GM23338 (cell line): Measurements from ENCODE around the gene IZUMO2. TPM values are rescaled to one million over a fixed set of nuclear protein-coding genes. Genes with fewer than 3 reads are reported as not detected.

Experiments used
- ATAC-seq: fragments of 200-7000 bp; cut with Tn5 transposase; 3 replicates; pipeline ENCODE4 v1.9.1; 2020
- DNase-seq: peaks from one replicate; pipeline ENCODE4 v3.0.0-alpha.2; 2015; ENCODE audit warnings: low spot score
- H2AFZ ChIP-seq: fragments of 200-600 bp; sonication (generic); 2 replicates; pipeline ENCODE4 v1.8.0; 2016; ENCODE audit warnings: antibody characterized with exemption, mild to moderate bottlenecking, moderate library complexity
- H3F3A ChIP-seq: fragments of 200-600 bp; sonication (generic); replicated peaks from 2 replicates; pipeline ENCODE4 v1.8.0; 2017; ENCODE audit warnings: antibody characterized with exemption, mixed run types, low read depth
- H3K27ac ChIP-seq: fragments of 200-600 bp; sonication (generic); 2 replicates; pipeline ENCODE4 v1.6.1; 2016; ENCODE audit warnings: low read depth
- H3K27me3 ChIP-seq: fragments of 200-600 bp; sonication (generic); 2 replicates; pipeline ENCODE4 v1.8.0; 2016; ENCODE audit warnings: mild to moderate bottlenecking, mixed run types, moderate library complexity; ENCODE audit not compliant: insufficient read depth
- H3K36me3 ChIP-seq: fragments of 200-600 bp; sonication (generic); 2 replicates; pipeline ENCODE4 v1.8.0; 2016; ENCODE audit warnings: mild to moderate bottlenecking; ENCODE audit not compliant: insufficient read depth
- H3K4me1 ChIP-seq: fragments of 200-600 bp; sonication (generic); 2 replicates; pipeline ENCODE4 v1.8.0; 2016; ENCODE audit warnings: mild to moderate bottlenecking, moderate library complexity; ENCODE audit not compliant: insufficient read depth
- H3K4me2 ChIP-seq: fragments of 200-600 bp; sonication (generic); 2 replicates; pipeline ENCODE4 v1.7.1; 2017; ENCODE audit warnings: mixed run types
- H3K4me3 ChIP-seq: fragments of 200-600 bp; sonication (generic); 2 replicates; pipeline ENCODE4 v1.6.1; 2016; ENCODE audit warnings: mixed run types
- H3K79me2 ChIP-seq: fragments of 200-600 bp; sonication (generic); replicated peaks from 2 replicates; pipeline ENCODE4 v1.8.0; 2017; ENCODE audit warnings: mild to moderate bottlenecking; ENCODE audit not compliant: insufficient read depth
- H3K9me2 ChIP-seq: fragments of 200-600 bp; sonication (generic); 2 replicates; pipeline ENCODE4 v1.8.0; 2017; ENCODE audit not compliant: insufficient read depth
- H4K20me1 ChIP-seq: fragments of 200-600 bp; sonication (generic); replicated peaks from 2 replicates; pipeline ENCODE4 v1.8.0; 2017; ENCODE audit warnings: mild to moderate bottlenecking; ENCODE audit not compliant: insufficient read depth
- H3K27ac Mint-ChIP-seq: 2 replicates; pipeline ENCODE4 v1.8.0; 2020; ENCODE audit warnings: inconsistent platforms, mild to moderate bottlenecking, moderate library complexity, mixed read lengths
- H3K27me3 Mint-ChIP-seq: 3 replicates; pipeline ENCODE4 v1.8.0; 2022; ENCODE audit warnings: low read depth, mild to moderate bottlenecking, moderate library complexity, mixed read lengths, inconsistent platforms; ENCODE audit not compliant: insufficient read depth, poor library complexity
- H3K36me3 Mint-ChIP-seq: 3 replicates; pipeline ENCODE4 v1.8.0; 2021; ENCODE audit warnings: low read depth, mild to moderate bottlenecking, inconsistent platforms, moderate library complexity, mixed read lengths
- H3K4me1 Mint-ChIP-seq: 3 replicates; pipeline ENCODE4 v1.8.0; 2020; ENCODE audit warnings: mild to moderate bottlenecking, inconsistent platforms, mixed read lengths
- H3K4me3 Mint-ChIP-seq: 3 replicates; pipeline ENCODE4 v1.8.0; 2021; ENCODE audit warnings: moderate library complexity, mild to moderate bottlenecking, inconsistent platforms, mixed read lengths
- H3K9me3 Mint-ChIP-seq: 3 replicates; pipeline ENCODE4 v1.8.0; 2020; ENCODE audit warnings: moderate library complexity, mild to moderate bottlenecking, inconsistent platforms, mixed read lengths
- CTCF ChIP-seq, 2 experiments: fragments of 200-600 bp in 1 of 2; sonication (generic) in 1 of 2; conservative IDR thresholded peaks; 2 replicates each; pipeline versions ENCODE4 v1.5.1 to v1.6.1; 2016 to 2017; ENCODE audit warnings: antibody characterized with exemption in 2 of 2, low read depth in 2 of 2, mild to moderate bottlenecking in 2 of 2, moderate library complexity in 1 of 2
- ETS1 ChIP-seq: IDR thresholded peaks from 2 replicates; pipeline ENCODE4 v1.6.1; 2016; ENCODE audit warnings: antibody characterized with exemption
- EZH2phosphoT487 ChIP-seq: fragments of 200-600 bp; sonication (generic); IDR thresholded peaks from one replicate; pipeline ENCODE4 v1.8.1; 2018; ENCODE audit warnings: antibody characterized with exemption; ENCODE audit not compliant: unreplicated experiment
- JUNB ChIP-seq: IDR thresholded peaks from one replicate; pipeline ENCODE4 v1.6.1; 2016; ENCODE audit warnings: antibody characterized with exemption; ENCODE audit not compliant: unreplicated experiment
- POLR2AphosphoS5 ChIP-seq: IDR thresholded peaks from 2 replicates; pipeline ENCODE4 v1.6.1; 2016; ENCODE audit warnings: antibody characterized with exemption, low read depth
- STAT1 ChIP-seq: IDR thresholded peaks from one replicate; pipeline ENCODE4 v1.6.1; 2016; ENCODE audit warnings: antibody characterized with exemption; ENCODE audit not compliant: unreplicated experiment
- ZNF114 ChIP-seq: fragments of 250-450 bp; sonication (Bioruptor Pico); IDR thresholded peaks from 2 replicates; pipeline ENCODE4 v1.5.0; 2020; ENCODE audit warnings: mild to moderate bottlenecking, moderate library complexity
- ZNF462 ChIP-seq: fragments of 250-450 bp; sonication (Bioruptor Pico); IDR thresholded peaks from 2 replicates; pipeline ENCODE4 v1.5.0; 2020; ENCODE audit warnings: mild to moderate bottlenecking, moderate library complexity
- polyA plus RNA-seq: library from polyadenylated mRNA; unstranded; fragments of >200 nt; fragmentation: Nextera tagmentation; extraction: Ambion mirVana; gene quantifications from 2 replicates; pipeline ENCODE4 v1.2.1, GENCODE V29; 2016
- total RNA-seq: library from RNA; depleted of rRNA; stranded (reverse); fragments of >200 nt; shearing (Covaris generic); gene quantifications from 2 replicates; pipeline ENCODE4 v1.2.3, GENCODE V29; 2014

IZUMO2 gene
- total and polyA plus RNA-seq, 2 experiments from 2014 or later, result 3.1 to 5.0 TPM

GRCh38 chr19:50203281-50204080 lies 40.4 kb upstream of the IZUMO2 start, which contains the start of gene MYH14:
Gene MYH14 (plus strand): TSS chr19:50203622. CDS start chr19:50210366, 6,744 bp downstream.
- Histone ChIP-seq H4K20me1 (0 out of 2 replicates have a peak, but pooled peaks cover 9% of the 10 kb centered on the region), H3K36me3 (no peaks in the 10 kb centered on the region), H3K4me2 (peak within 1 kb of the TSS; percentile 97), H2AFZ (peak within 1 kb of the TSS; percentile 95), H3K9me2 (no peaks in the 10 kb centered on the region), H3K4me1 (peaks cover 4% of the 10 kb centered on the region; the same call in 1 of the 2 replicates), H3K79me2 (no peaks in the 10 kb centered on the region), H3F3A (peaks cover 11% of the 10 kb centered on the region; the same call in 1 of the 2 replicates), H3K27me3 (peaks cover 15% of the 10 kb centered on the region), H3K27ac (no peak within 1 kb of the TSS), H3K4me3 (peak within 1 kb of the TSS; percentile 84)
- H3K9me3 Mint-ChIP-seq, result peaks cover 86% of the 10 kb centered on the region
- H3K27ac Mint-ChIP-seq, result no peak within 1 kb of the TSS
- ATAC-seq, result no peak
- H3K27me3 Mint-ChIP-seq, result peaks cover 4% of the 10 kb centered on the region
- H3K4me3 Mint-ChIP-seq, result no peak within 1 kb of the TSS
- H3K36me3 Mint-ChIP-seq, result peaks cover 45% of the 10 kb centered on the region
- no peaks in the 10 kb centered on the region for H3K4me1 Mint-ChIP-seq
- DNase-seq, result peak; percentile 97
- TF ChIP-seq ETS1 (no peak), POLR2AphosphoS5 (peak; percentile 49)

- ATAC-seq, result no peak
- Histone ChIP-seq H3K4me1 (peaks cover 4% of the 10 kb centered on the region; the same call in 1 of the 2 replicates), H3K27ac (no peak overlapping the region), H2AFZ (peak overlapping the region; percentile 95), H3K79me2 (no peaks in the 10 kb centered on the region), H3F3A (peaks cover 11% of the 10 kb centered on the region; the same call in 1 of the 2 replicates), H3K9me2 (no peaks in the 10 kb centered on the region), H4K20me1 (0 out of 2 replicates have a peak, but pooled peaks cover 9% of the 10 kb centered on the region), H3K4me2 (peak overlapping the region; percentile 97), H3K4me3 (peak overlapping the region; percentile 84), H3K27me3 (peaks cover 15% of the 10 kb centered on the region), H3K36me3 (no peaks in the 10 kb centered on the region)
- Mint-ChIP-seq H3K9me3 (peaks cover 86% of the 10 kb centered on the region), H3K36me3 (peaks cover 44% of the 10 kb centered on the region), H3K27me3 (peaks cover 4% of the 10 kb centered on the region), H3K27ac (no peak overlapping the region), H3K4me3 (no peak overlapping the region), H3K4me1 (no peaks in the 10 kb centered on the region)
- DNase-seq, result no peak
- no peak for TF ChIP-seq CTCF (conservative IDR thresholded peaks at IDR 0.05; ENCODE audit: low read depth in 2 of 2)
- no peak for TF ChIP-seq EZH2phosphoT487
- TF ChIP-seq JUNB, result no peak
- no peak for TF ChIP-seq STAT1
- no peak for TF ChIP-seq ZNF114 (CRISPR knock-in tag)
- no peak for TF ChIP-seq ZNF462 (CRISPR knock-in tag)
These were observed 39.8 kb upstream of the IZUMO2 start for GRCh38 chr19:50202962-50203280.
